ENCODE results near the gene PPP2R2B.

GRCh38 chr5:146633323-146633764 is 245.2 kb downstream of the PPP2R2B start:
- no peak for TF ChIP-seq NFRKB (IDR thresholded peaks at IDR 0.05)
- TF ChIP-seq ELF4 (IDR thresholded peaks at IDR 0.05), result no peak
- no peak for TF ChIP-seq SP1 (IDR thresholded peaks at IDR 0.05)
- TF ChIP-seq SUZ12 (IDR thresholded peaks at IDR 0.05), result no peak
- TF ChIP-seq FOXM1 (IDR thresholded peaks at IDR 0.05; ENCODE audit: borderline replicate concordance), result no peak
- no peak for TF ChIP-seq FOXA1 (IDR thresholded peaks at IDR 0.05)
- TF ChIP-seq BHLHE40 (IDR thresholded peaks at IDR 0.05; ENCODE audit: borderline replicate concordance), result no peak
